ENCODE data around the gene MRPL49.

DNA sequence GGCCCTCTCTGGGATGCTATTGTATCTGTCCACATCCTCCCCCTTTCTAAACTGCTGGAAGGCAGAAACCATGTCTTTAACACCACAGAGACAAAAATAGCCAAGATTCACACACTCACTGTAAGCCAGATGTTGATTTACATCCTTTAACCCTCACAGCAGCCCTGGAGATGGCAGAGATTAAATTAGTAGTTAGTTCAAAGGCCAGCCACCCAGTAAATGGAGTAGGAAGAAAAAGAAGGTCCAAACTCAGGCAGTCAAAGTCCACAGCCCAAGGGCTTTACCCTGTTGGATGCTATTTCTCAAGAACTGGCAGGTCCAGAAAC, 2.5 kb upstream of the MRPL49 start:
- TF ChIP-seq POLR2AphosphoS5 (IDR thresholded peaks at IDR 0.05) = no peak
- no peak for TF ChIP-seq EP300 (IDR thresholded peaks at IDR 0.05)
- TF ChIP-seq, protein P1, sequence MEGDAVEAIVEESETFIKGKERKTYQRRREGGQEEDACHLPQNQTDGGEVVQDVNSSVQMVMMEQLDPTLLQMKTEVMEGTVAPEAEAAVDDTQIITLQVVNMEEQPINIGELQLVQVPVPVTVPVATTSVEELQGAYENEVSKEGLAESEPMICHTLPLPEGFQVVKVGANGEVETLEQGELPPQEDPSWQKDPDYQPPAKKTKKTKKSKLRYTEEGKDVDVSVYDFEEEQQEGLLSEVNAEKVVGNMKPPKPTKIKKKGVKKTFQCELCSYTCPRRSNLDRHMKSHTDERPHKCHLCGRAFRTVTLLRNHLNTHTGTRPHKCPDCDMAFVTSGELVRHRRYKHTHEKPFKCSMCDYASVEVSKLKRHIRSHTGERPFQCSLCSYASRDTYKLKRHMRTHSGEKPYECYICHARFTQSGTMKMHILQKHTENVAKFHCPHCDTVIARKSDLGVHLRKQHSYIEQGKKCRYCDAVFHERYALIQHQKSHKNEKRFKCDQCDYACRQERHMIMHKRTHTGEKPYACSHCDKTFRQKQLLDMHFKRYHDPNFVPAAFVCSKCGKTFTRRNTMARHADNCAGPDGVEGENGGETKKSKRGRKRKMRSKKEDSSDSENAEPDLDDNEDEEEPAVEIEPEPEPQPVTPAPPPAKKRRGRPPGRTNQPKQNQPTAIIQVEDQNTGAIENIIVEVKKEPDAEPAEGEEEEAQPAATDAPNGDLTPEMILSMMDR (IDR thresholded peaks at IDR 0.05) = no peak
- TF ChIP-seq POLR2A (IDR thresholded peaks at IDR 0.05) = no peak

Data from upper lobe of left lung (tissue), 4 donors.